K562 (cell line): ENCODE data around the gene PKIB. TPM values are rescaled to one million over a fixed set of nuclear protein-coding genes. Genes with fewer than 3 reads are reported as not detected.

Source experiments
- ATAC-seq: fragments of 200-7000 bp; cut with Tn5 transposase; 3 replicates; pipeline ENCODE4 v1.9.1; 2020; ENCODE audit warnings: moderate library complexity
- BruUV-seq: library from RNA; stranded (reverse); fragments of 400-500 nt; replicated peaks from 2 replicates; lab custom pipeline; 2021; lab: Mats Ljungman, UMichigan
- CTCF ChIA-PET: fragments of 300-600 bp; formaldehyde crosslinking; extraction: SDS; loops from one replicate; lab custom pipeline; 2021; ENCODE audit warnings: low intra/inter-chr PET ratio; lab: Yijun Ruan, JAX
- POLR2A ChIA-PET: fragments of 300-600, 350-650 bp; sonication (Branson Sonifier 250); formaldehyde crosslinking; extraction: SDS; loops from one replicate; lab custom pipeline; 2021; ENCODE audit warnings: antibody characterized with exemption, inconsistent platforms; lab: Yijun Ruan, JAX
- DNase-seq, 4 experiments: peaks; one replicate each; pipeline versions ENCODE4 v3.0.0 to v3.0.0-alpha.2; 2011 to 2018; ENCODE audit warnings: low spot score in 3 of 4, mixed read lengths in 3 of 4; ENCODE audit errors: extremely low read depth in 1 of 4
- FAIRE-seq: peaks from 2 replicates; lab custom pipeline; 2011; peaks lifted over from hg19 to GRCh38; lab: Jason Lieb, UNC
- H2AFZ ChIP-seq: 2 replicates; pipeline ENCODE4 v1.6.0; 2011; ENCODE audit warnings: low read depth, low read length, control low read depth, inconsistent platforms
- H3K27ac ChIP-seq: fragments of 200-600 bp; 3 replicates; pipeline ENCODE4 v1.8.0; 2011; ENCODE audit warnings: low read depth, mild to moderate bottlenecking, control low read depth, inconsistent platforms, low read length, moderate library complexity, mixed read lengths; ENCODE audit errors: extremely low read depth
- H3K27me3 ChIP-seq, 2 experiments: fragments of 300-600 bp in 1 of 2; 2 replicates in 1 of 2; 3 replicates in 1 of 2; pipeline versions ENCODE4 v1.6.0 to v1.8.0; 2011; ENCODE audit warnings: inconsistent platforms in 2 of 2, low read length in 2 of 2, mild to moderate bottlenecking in 1 of 2, mixed read lengths in 1 of 2, moderate library complexity in 1 of 2; ENCODE audit not compliant: control insufficient read depth in 2 of 2, insufficient read depth in 2 of 2
- H3K36me3 ChIP-seq: fragments of 300-600 bp; 3 replicates; pipeline ENCODE4 v1.8.0; 2011; ENCODE audit warnings: mild to moderate bottlenecking, low read length, inconsistent platforms; ENCODE audit not compliant: control insufficient read depth, insufficient read depth
- H3K4me1 ChIP-seq, 2 experiments: fragments of 200-600 bp in 1 of 2; replicated peaks in 1 of 2; 2 replicates in 1 of 2; 3 replicates in 1 of 2; pipeline versions ENCODE4 v1.5.1 to v1.8.0; 2011; ENCODE audit warnings: inconsistent platforms in 2 of 2, low read length in 2 of 2, mild to moderate bottlenecking in 1 of 2, mixed read lengths in 1 of 2, moderate library complexity in 1 of 2; ENCODE audit not compliant: control insufficient read depth in 2 of 2, insufficient read depth in 2 of 2
- H3K4me2 ChIP-seq: 2 replicates; pipeline ENCODE4 v1.6.1; 2011; ENCODE audit warnings: low read length, control low read depth, inconsistent platforms, mixed read lengths; ENCODE audit not compliant: insufficient read depth
- H3K4me3 ChIP-seq: fragments of 200-600 bp; sonication (generic), shearing (Covaris generic); 2 replicates; pipeline ENCODE4 v1.5.1; 2016; ENCODE audit warnings: control low read depth, inconsistent platforms
- H3K79me2 ChIP-seq: fragments of 200-600 bp; 3 replicates; pipeline ENCODE4 v1.8.0; 2011; ENCODE audit warnings: low read length, inconsistent platforms; ENCODE audit not compliant: control insufficient read depth, insufficient read depth
- H3K9ac ChIP-seq, 2 experiments: 2 replicates each; pipeline versions ENCODE4 v1.6.0 to v1.6.1; 2011; ENCODE audit warnings: low read depth in 2 of 2, low read length in 2 of 2, control low read depth in 1 of 2, inconsistent platforms in 1 of 2, mild to moderate bottlenecking in 1 of 2, mixed read lengths in 1 of 2; ENCODE audit not compliant: insufficient read depth in 1 of 2
- H3K9me1 ChIP-seq: one replicate; pipeline ENCODE4 v1.6.0; 2011; ENCODE audit warnings: inconsistent platforms, mild to moderate bottlenecking, low read length, moderate library complexity; ENCODE audit not compliant: control insufficient read depth, insufficient read depth
- H3K9me3 ChIP-seq: replicated peaks from 2 replicates; pipeline ENCODE4 v1.5.1; 2011; ENCODE audit warnings: low read depth, low read length, inconsistent platforms; ENCODE audit not compliant: control insufficient read depth, insufficient read depth
- H4K20me1 ChIP-seq: replicated peaks from 2 replicates; pipeline ENCODE4 v1.6.1; 2011; ENCODE audit warnings: low read length, inconsistent platforms, mixed read lengths; ENCODE audit not compliant: control insufficient read depth, insufficient read depth
- CHD4 ChIP-seq: fragments of 200-600 bp; sonication (generic); IDR thresholded peaks from 3 replicates; pipeline ENCODE4 v1.6.1; 2012; ENCODE audit warnings: low read depth, mild to moderate bottlenecking, mixed read lengths, low read length, inconsistent platforms; ENCODE audit not compliant: insufficient read depth, insufficient replicate concordance, poor library complexity, severe bottlenecking
- ILK ChIP-seq: fragments of 450-650 bp; IDR thresholded peaks from 2 replicates; pipeline ENCODE4 v1.6.1; 2016; ENCODE audit warnings: missing genetic modification characterization, low read depth, mild to moderate bottlenecking, missing compliant biosample characterization, moderate library complexity, borderline replicate concordance
- SETDB1 ChIP-seq: IDR thresholded peaks from one replicate; pipeline ENCODE4 v1.6.1; 2012; ENCODE audit warnings: low read length, control low read depth, inconsistent platforms
- YY1 ChIP-seq, 3 experiments: IDR thresholded peaks; 2 replicates each; pipeline ENCODE4 v1.6.1; 2011; ENCODE audit warnings: low read length in 2 of 3, mild to moderate bottlenecking in 2 of 3, moderate library complexity in 2 of 3, borderline replicate concordance in 1 of 3, control low read depth in 1 of 3, low read depth in 1 of 3; ENCODE audit not compliant: insufficient read depth in 3 of 3, insufficient replicate concordance in 2 of 3, control insufficient read depth in 1 of 3, insufficient read length in 1 of 3; ENCODE audit errors: extremely low read depth in 1 of 3
- ZEB2 ChIP-seq: fragments of 450-650 bp; IDR thresholded peaks from 2 replicates; pipeline ENCODE4 v1.6.1; 2016
- ZKSCAN3 ChIP-seq: fragments of 250-450 bp; sonication (Bioruptor Pico); IDR thresholded peaks from 2 replicates; pipeline ENCODE4 v1.4.0; 2020
- ZNF134 ChIP-seq: fragments of 250-450 bp; sonication (Bioruptor Pico); conservative IDR thresholded peaks from 2 replicates; pipeline ENCODE4 v1.4.0; 2020
- ZNF354B ChIP-seq: fragments of 250-450 bp; sonication (Bioruptor Pico); IDR thresholded peaks from 2 replicates; pipeline ENCODE4 v1.4.0; 2020
- in situ Hi-C: fragments of 300-500 bp; cut with MboI; formaldehyde crosslinking; loops from 4 replicates; pipeline ENCODE4 v1.15.0; 2018; ENCODE audit warnings: inconsistent platforms, mixed read lengths
- intact Hi-C: fragments of 100-400 bp; cut with micrococcal nuclease; formaldehyde crosslinking; loops from 2 replicates; pipeline ENCODE4 v1.14.2; 2022
- polyA plus RNA-seq, 8 experiments: library from polyadenylated mRNA; depleted of rRNA in 4 of 8; stranded (reverse) in 5 of 8; unstranded in 3 of 8; fragments of >200 nt; fragmentation: Nextera tagmentation in 2 of 8; fragmentation: Illumina TruSeq in 1 of 8; extraction: Ambion mirVana in 2 of 8; extraction: Trizol in 1 of 8; gene quantifications; 2 replicates each; pipeline versions ENCODE4 v1.2.1 to v1.2.3, GENCODE V29; 2011 to 2014; ENCODE audit warnings: inconsistent platforms in 1 of 8, missing spikeins in 1 of 8
- total RNA-seq, 7 experiments: library from RNA; depleted of rRNA in 6 of 7; stranded (reverse); fragments of >200 nt in 6 of 7; fragmentation: Illumina TruSeq in 2 of 7; extraction: Trizol in 2 of 7; gene quantifications; 2 replicates each; pipeline versions ENCODE4 v1.2.1 to v1.2.3, GENCODE V29; 2011 to 2021; ENCODE audit warnings: low replicate concordance in 1 of 7
- TF ChIP-seq, protein P1 (sequence below): fragments of 250-450 bp; sonication (Bioruptor Pico); IDR thresholded peaks from 2 replicates; pipeline ENCODE4 v1.5.0; 2021

The PKIB gene
- total and polyA plus RNA-seq, 9 of the 15 experiments (the other 6 are each of a cell fraction or from before 2014, with no cell fraction given): 14.8 to 37.5 (median 27.4) TPM

DNA sequence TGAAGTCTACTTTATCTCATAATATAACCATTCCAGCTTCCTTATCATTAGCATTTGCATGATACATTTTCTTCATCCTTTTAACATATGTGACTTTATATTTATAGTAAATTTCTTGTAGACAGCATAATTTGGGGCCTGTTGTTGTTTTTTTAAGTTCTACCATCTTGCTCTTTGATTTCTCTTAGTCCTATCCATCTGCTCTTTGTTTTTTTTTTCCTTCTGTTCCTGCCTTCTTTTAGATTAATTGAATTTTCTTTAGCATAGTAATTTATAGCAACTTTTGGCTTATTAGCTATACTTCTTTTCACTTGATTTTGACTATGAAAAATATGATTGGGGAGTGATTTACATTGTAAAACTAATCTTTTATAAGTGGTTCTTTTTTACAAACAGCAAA lies 150.1 kb downstream of the PKIB start (continued):
- TF ChIP-seq, protein P1, sequence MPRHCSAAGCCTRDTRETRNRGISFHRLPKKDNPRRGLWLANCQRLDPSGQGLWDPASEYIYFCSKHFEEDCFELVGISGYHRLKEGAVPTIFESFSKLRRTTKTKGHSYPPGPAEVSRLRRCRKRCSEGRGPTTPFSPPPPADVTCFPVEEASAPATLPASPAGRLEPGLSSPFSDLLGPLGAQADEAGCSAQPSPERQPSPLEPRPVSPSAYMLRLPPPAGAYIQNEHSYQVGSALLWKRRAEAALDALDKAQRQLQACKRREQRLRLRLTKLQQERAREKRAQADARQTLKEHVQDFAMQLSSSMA (CRISPR knock-in tag): no peak
- no peak for TF ChIP-seq ZEB2
- no peak for TF ChIP-seq ILK (tag)
- TF ChIP-seq, all 486 proteins: peak for 0

DNA sequence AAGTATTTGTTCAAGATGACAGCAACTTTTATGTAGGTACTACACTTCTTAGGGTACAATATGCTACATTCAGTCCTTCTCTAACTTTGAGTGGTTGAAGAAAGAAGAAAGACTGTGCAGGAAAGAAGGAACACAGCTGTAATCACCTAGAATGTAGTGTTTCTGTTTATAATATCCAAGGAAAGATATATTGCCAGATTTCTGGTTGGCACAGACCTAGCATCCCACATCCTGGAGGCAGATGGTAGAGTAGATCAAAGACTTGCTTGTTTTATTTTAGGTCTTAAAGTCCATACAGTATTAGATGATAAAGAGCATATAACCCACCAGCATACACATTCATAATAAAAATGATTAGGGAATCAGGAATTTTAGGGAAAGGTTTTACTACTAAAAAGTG lies 156.1 kb downstream of the PKIB start:
- H3K36me3 ChIP-seq: no peaks in the 10 kb centered on the region
- in situ Hi-C loops: no loop called here
- H2AFZ ChIP-seq: no peak overlapping the region
- H3K27ac ChIP-seq: no peak overlapping the region
- no peak overlapping the region for H3K9ac ChIP-seq
- FAIRE-seq: no peak
- no peak overlapping the region for H3K4me2 ChIP-seq
- no peak for TF ChIP-seq ZNF134 (CRISPR knock-in tag)
- TF ChIP-seq ILK (tag): no peak
- TF ChIP-seq YY1 (IDR thresholded peaks at IDR 0.05; ENCODE audit: borderline replicate concordance in 1 of 3, control insufficient read depth in 1 of 3, extremely low read depth in 1 of 3, insufficient read depth in 3 of 3, insufficient read length in 1 of 3, insufficient replicate concordance in 2 of 3, low read depth in 1 of 3, low read length in 2 of 3): no peak
- no peak for TF ChIP-seq SETDB1
- no peak for TF ChIP-seq ZNF354B
- no peak for TF ChIP-seq ZKSCAN3
- no peak for TF ChIP-seq CHD4
- no peaks in the 10 kb centered on the region for H3K27me3 ChIP-seq
- no peaks in the 10 kb centered on the region for H3K9me3 ChIP-seq
- intact Hi-C loops: no loop called here
- no TSS peak for BruUV-seq
- no peaks in the 10 kb centered on the region for H3K79me2 ChIP-seq
- DNase-seq: no peak
- CTCF ChIA-PET: no interaction called here
- H3K4me3 ChIP-seq: no peak overlapping the region
- H4K20me1 ChIP-seq: no peaks in the 10 kb centered on the region
- H3K4me1 ChIP-seq: no peaks in the 10 kb centered on the region
- POLR2A ChIA-PET: no interaction called here
- no peaks in the 10 kb centered on the region for H3K9me1 ChIP-seq
- no peak for ATAC-seq
